ENCODE measurements around the gene PHF23. TPM values are rescaled to one million over a fixed set of nuclear protein-coding genes. Genes with fewer than 3 reads are reported as not detected.

Gene PHF23
- total and polyA plus RNA-seq, 2 of the 4 experiments (the other 2 are of a cell fraction) = 44.8 to 58.5 TPM

DNA sequence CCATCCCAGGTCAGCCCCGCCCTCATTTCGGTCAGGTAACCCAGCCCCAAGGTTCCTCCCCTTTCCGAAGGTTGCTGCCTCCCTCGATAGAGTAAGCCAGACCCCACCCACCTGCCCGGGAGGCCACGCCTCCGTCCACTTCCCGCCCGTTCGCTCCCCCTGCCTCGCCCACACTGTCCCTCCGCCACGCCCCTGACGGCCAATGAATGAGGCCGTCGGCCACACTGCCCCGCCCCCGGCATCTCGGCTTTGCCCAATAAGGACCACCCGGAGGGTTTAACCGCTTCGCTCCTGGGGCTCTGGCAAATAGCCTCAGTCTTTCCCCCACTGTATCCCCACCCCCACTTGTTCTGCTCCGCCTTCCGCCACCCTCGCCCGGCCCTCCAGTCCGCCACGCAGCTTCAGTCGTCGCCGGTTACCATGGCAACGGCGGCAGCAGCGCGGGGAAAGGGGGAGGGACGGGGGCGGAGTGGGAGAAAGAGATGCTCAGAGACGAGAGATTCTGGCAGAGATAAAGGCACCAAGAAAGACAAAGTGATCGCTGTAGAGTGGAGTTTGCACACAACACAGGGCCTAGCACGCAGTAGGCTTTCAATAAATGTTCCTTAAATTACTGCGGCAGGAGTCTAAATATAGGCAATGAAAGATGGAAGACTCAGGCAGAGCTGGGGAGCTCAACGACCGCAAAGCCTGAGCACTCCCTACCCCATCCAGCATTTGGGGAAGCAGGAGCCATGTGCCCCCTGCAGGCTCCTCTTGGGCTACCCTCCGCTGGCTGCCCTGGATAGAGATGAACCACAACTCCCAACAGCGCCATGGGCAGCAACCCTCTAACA, 24.7 kb downstream of the PHF23 start (continued):
- TF ChIP-seq, protein P1, sequence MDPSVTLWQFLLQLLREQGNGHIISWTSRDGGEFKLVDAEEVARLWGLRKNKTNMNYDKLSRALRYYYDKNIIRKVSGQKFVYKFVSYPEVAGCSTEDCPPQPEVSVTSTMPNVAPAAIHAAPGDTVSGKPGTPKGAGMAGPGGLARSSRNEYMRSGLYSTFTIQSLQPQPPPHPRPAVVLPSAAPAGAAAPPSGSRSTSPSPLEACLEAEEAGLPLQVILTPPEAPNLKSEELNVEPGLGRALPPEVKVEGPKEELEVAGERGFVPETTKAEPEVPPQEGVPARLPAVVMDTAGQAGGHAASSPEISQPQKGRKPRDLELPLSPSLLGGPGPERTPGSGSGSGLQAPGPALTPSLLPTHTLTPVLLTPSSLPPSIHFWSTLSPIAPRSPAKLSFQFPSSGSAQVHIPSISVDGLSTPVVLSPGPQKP (IDR thresholded peaks at IDR 0.05; ENCODE audit: borderline replicate concordance, low read depth, low read length) = no peak
- TF ChIP-seq MXI1 (IDR thresholded peaks at IDR 0.05; ENCODE audit: borderline replicate concordance, low read depth, low read length) = no peak; the same call in 1 of the 2 replicates
- peak; percentile 52 for TF ChIP-seq RAD21 (IDR thresholded peaks at IDR 0.05; ENCODE audit: low read length)

All from IMR-90 (cell line).